Measurements from ENCODE around the gene KLHL11. TPM values are rescaled to one million over a fixed set of nuclear protein-coding genes. Genes with fewer than 3 reads are reported as not detected.

The KLHL11 gene
- total and polyA plus RNA-seq, 4 donors, result 0.68 to 12.6 (median 7.1) TPM

DNA sequence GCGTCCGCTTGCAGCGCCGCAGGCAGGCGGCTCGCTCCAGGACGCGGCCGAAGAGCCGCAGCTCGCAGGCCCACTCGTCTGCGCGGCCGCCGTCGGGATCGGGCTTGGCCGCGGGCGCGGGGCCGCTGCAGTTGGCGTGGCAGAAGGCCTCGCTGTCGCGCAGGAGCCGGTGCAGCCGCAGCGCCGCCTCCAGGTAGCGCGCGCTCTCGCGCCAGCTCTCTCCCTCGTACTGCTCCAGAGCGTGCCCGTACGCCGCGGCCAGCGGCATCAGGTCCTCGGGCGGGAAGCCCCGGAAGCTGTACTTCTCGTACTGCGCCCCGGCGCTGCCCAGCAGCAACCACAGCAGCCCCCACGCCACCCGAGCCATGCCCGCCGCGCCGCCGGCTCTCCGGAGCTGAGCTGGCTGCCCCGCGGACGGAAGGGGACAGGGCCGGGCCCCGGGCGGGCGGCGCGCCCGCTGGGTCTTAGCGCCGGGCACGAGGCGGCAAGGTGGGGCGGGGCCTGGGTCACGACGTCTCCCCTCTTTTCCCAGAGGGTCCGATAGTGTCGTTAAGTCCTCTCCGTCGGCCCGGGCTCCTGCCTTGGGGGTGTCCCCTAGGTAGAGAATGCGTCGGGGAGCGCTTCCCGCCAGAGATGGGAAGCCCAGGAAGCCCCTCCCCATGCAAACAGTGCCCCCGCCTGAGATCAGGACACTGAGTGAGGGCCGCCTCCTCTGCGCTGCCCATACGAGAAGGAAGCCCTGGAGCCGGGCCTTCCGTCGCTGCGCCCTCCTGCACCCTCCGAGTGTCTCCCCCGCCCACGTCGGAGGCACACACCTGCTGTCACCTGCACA lies 53.5 kb downstream of the KLHL11 start, which contains the start of gene P3H4:
Gene P3H4 (minus strand): TSS at position 401 of the 832 bp plus-strand sequence. CDS start 34 bp downstream, at position 367.
- no peaks in the 10 kb centered on the region for H3K36me3 ChIP-seq (ENCODE audit: control insufficient read depth in 4 of 4, insufficient read depth in 3 of 4, low read depth in 1 of 4, low read length in 3 of 4)
- 1% methylated on average over 96 of the region's 96 CpGs for WGBS
- H3K4me3 ChIP-seq (ENCODE audit: low read depth in 1 of 3, low read length in 3 of 3), result peak within 1 kb of the TSS; percentile 34 to 78 (median 54)
- no peaks in the 10 kb centered on the region for H3K27me3 ChIP-seq (ENCODE audit: control insufficient read depth in 4 of 4, insufficient read depth in 4 of 4, low read length in 3 of 4)
- no peak within 1 kb of the TSS for H3K9ac ChIP-seq (ENCODE audit: low read depth in 1 of 2, low read length in 2 of 2)
- no peaks in the 10 kb centered on the region for H3K9me3 ChIP-seq (ENCODE audit: control insufficient read depth in 4 of 4, low read length in 3 of 4)
- TF ChIP-seq, protein P1, sequence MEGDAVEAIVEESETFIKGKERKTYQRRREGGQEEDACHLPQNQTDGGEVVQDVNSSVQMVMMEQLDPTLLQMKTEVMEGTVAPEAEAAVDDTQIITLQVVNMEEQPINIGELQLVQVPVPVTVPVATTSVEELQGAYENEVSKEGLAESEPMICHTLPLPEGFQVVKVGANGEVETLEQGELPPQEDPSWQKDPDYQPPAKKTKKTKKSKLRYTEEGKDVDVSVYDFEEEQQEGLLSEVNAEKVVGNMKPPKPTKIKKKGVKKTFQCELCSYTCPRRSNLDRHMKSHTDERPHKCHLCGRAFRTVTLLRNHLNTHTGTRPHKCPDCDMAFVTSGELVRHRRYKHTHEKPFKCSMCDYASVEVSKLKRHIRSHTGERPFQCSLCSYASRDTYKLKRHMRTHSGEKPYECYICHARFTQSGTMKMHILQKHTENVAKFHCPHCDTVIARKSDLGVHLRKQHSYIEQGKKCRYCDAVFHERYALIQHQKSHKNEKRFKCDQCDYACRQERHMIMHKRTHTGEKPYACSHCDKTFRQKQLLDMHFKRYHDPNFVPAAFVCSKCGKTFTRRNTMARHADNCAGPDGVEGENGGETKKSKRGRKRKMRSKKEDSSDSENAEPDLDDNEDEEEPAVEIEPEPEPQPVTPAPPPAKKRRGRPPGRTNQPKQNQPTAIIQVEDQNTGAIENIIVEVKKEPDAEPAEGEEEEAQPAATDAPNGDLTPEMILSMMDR (IDR thresholded peaks at IDR 0.05; ENCODE audit: low read depth, low read length, missing input control), result peak; percentile 49
- peak; percentile 23 to 57 for TF ChIP-seq RAD21 (IDR thresholded peaks at IDR 0.05)
- no peak for TF ChIP-seq NR2F2 (IDR thresholded peaks at IDR 0.05)
- TF ChIP-seq EGR1 (IDR thresholded peaks at IDR 0.05; ENCODE audit: low read depth in 2 of 2), result no peak
- H3K27ac ChIP-seq (ENCODE audit: low read depth in 1 of 2, low read length in 2 of 2), result peak within 1 kb of the TSS; percentile 15 to 31
- peak; percentile 63 for DNase-seq (ENCODE audit: low spot score)
- H3K4me1 ChIP-seq (ENCODE audit: control insufficient read depth in 4 of 4, insufficient read depth in 4 of 4, low read length in 3 of 4), result peaks cover 5 to 20% (median 10%) of the 10 kb centered on the region in 4 donors

DNA sequence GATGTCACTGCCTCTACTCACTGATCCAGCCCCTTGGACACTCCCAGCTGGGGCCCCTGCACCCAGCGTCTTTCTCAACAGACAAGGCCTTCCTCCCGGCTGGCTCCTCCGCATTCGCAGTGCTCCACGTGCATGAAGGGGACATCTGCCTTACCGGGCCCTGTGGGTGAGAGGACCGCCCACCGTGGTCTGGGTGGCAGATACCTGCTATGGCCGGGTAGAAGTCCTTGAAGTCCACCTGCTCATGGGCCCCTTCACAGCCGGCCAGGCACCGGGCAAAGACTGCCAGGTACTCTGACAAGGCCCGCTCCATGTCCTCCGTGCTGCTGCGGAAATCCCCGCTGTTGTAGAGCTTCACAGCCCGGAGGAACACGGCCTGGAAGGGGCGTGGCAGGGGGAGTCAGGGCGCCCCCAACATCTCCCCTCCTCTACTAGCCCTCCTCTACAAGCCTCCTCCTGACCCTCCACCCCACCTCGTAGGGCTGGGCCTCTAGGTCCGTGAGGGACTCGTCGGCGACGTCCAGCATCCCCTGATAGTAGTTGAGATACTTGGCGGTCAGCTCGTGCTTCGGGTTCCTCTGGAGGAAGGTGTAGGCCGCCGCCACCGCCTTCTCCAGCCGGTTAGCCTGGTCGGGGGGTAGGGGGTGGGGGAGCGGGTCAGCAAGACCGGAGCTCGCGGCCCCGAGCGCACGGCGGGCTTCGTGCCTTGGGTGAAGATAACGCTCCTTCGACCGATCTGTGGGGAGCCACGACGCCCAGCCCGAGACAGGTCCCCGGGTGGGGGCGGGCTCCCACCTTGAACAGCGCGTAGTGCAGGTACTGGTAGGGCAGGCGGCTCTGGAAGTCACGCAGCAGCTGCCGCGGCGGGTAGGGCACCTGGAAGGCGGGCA lies 54.3 kb downstream of the KLHL11 start:
- Histone ChIP-seq H3K4me1 (ENCODE audit: control insufficient read depth in 4 of 4, insufficient read depth in 4 of 4, low read length in 3 of 4) (peaks cover 5 to 20% (median 10%) of the 10 kb centered on the region in 4 donors), H3K27ac (ENCODE audit: low read depth in 1 of 2, low read length in 2 of 2) (peak overlapping the region in 1 of 2 donors; percentile 15), H3K9ac (ENCODE audit: low read depth in 1 of 2, low read length in 2 of 2) (no peak overlapping the region), H3K9me3 (ENCODE audit: control insufficient read depth in 4 of 4, low read length in 3 of 4) (no peaks in the 10 kb centered on the region), H3K36me3 (ENCODE audit: control insufficient read depth in 4 of 4, insufficient read depth in 3 of 4, low read depth in 1 of 4, low read length in 3 of 4) (no peaks in the 10 kb centered on the region), H3K4me3 (ENCODE audit: low read depth in 1 of 3, low read length in 3 of 3) (peak overlapping the region; percentile 34 to 78 (median 54)), H3K27me3 (ENCODE audit: control insufficient read depth in 4 of 4, insufficient read depth in 4 of 4, low read length in 3 of 4) (no peaks in the 10 kb centered on the region)
- TF ChIP-seq RAD21 (IDR thresholded peaks at IDR 0.05) (no peak), HNF4A (conservative IDR thresholded peaks at IDR 0.05) (no peak), JUND (IDR thresholded peaks at IDR 0.05) (no peak), EGR1 (IDR thresholded peaks at IDR 0.05; ENCODE audit: low read depth in 2 of 2) (no peak), RXRA (IDR thresholded peaks at IDR 0.05) (no peak), NR2F2 (IDR thresholded peaks at IDR 0.05) (no peak), HNF4G (IDR thresholded peaks at IDR 0.05) (no peak), GABPA (IDR thresholded peaks at IDR 0.05 in 1 of 2, conservative IDR thresholded peaks at IDR 0.05 in 1 of 2) (no peak), YY1 (IDR thresholded peaks at IDR 0.05) (no peak), FOXA2 (IDR thresholded peaks at IDR 0.05) (no peak), SP1 (IDR thresholded peaks at IDR 0.05) (no peak), FOXA1 (IDR thresholded peaks at IDR 0.05) (no peak), TAF1 (conservative IDR thresholded peaks at IDR 0.05) (no peak)
- TF ChIP-seq, protein P2, sequence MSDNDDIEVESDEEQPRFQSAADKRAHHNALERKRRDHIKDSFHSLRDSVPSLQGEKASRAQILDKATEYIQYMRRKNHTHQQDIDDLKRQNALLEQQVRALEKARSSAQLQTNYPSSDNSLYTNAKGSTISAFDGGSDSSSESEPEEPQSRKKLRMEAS (IDR thresholded peaks at IDR 0.05), result no peak
- TF ChIP-seq, protein P3, sequence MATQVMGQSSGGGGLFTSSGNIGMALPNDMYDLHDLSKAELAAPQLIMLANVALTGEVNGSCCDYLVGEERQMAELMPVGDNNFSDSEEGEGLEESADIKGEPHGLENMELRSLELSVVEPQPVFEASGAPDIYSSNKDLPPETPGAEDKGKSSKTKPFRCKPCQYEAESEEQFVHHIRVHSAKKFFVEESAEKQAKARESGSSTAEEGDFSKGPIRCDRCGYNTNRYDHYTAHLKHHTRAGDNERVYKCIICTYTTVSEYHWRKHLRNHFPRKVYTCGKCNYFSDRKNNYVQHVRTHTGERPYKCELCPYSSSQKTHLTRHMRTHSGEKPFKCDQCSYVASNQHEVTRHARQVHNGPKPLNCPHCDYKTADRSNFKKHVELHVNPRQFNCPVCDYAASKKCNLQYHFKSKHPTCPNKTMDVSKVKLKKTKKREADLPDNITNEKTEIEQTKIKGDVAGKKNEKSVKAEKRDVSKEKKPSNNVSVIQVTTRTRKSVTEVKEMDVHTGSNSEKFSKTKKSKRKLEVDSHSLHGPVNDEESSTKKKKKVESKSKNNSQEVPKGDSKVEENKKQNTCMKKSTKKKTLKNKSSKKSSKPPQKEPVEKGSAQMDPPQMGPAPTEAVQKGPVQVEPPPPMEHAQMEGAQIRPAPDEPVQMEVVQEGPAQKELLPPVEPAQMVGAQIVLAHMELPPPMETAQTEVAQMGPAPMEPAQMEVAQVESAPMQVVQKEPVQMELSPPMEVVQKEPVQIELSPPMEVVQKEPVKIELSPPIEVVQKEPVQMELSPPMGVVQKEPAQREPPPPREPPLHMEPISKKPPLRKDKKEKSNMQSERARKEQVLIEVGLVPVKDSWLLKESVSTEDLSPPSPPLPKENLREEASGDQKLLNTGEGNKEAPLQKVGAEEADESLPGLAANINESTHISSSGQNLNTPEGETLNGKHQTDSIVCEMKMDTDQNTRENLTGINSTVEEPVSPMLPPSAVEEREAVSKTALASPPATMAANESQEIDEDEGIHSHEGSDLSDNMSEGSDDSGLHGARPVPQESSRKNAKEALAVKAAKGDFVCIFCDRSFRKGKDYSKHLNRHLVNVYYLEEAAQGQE (IDR thresholded peaks at IDR 0.05), result no peak
- TF ChIP-seq, protein P1 (IDR thresholded peaks at IDR 0.05; ENCODE audit: low read depth, low read length, missing input control), result no peak
- TF ChIP-seq, protein P4, sequence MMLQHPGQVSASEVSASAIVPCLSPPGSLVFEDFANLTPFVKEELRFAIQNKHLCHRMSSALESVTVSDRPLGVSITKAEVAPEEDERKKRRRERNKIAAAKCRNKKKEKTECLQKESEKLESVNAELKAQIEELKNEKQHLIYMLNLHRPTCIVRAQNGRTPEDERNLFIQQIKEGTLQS (IDR thresholded peaks at IDR 0.05), result no peak
- TF ChIP-seq, protein P5, sequence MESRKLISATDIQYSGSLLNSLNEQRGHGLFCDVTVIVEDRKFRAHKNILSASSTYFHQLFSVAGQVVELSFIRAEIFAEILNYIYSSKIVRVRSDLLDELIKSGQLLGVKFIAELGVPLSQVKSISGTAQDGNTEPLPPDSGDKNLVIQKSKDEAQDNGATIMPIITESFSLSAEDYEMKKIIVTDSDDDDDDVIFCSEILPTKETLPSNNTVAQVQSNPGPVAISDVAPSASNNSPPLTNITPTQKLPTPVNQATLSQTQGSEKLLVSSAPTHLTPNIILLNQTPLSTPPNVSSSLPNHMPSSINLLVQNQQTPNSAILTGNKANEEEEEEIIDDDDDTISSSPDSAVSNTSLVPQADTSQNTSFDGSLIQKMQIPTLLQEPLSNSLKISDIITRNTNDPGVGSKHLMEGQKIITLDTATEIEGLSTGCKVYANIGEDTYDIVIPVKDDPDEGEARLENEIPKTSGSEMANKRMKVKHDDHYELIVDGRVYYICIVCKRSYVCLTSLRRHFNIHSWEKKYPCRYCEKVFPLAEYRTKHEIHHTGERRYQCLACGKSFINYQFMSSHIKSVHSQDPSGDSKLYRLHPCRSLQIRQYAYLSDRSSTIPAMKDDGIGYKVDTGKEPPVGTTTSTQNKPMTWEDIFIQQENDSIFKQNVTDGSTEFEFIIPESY (IDR thresholded peaks at IDR 0.05), result no peak
- no peak for DNase-seq (ENCODE audit: low spot score)
- 41% methylated on average over 58 of the region's 58 CpGs for WGBS

Measured in liver (tissue), 9 donors.